Measurements from ENCODE around the gene ANTKMT. TPM values are rescaled to one million over a fixed set of nuclear protein-coding genes. Genes with fewer than 3 reads are reported as not detected.

The ANTKMT gene
- total and polyA plus RNA-seq, 2 of the 4 experiments (the other 2 are of a cell fraction): 7.3 to 16.2 TPM

GRCh38 chr16:727291-727977 lies 6.5 kb downstream of the ANTKMT start (continued):
- no peak for TF ChIP-seq FOS (IDR thresholded peaks at IDR 0.05; ENCODE audit: low read depth, low read length)
- no peak for TF ChIP-seq RAD21 (IDR thresholded peaks at IDR 0.05; ENCODE audit: low read length)

GRCh38 chr16:728131-728889 lies 7.4 kb downstream of the ANTKMT start:
- CTCF ChIA-PET: interaction anchor here (0.6 kb wide), 1 partner anchor 9 kb away, joined by 3 read pairs; no protein-coding TSS in a partner anchor
- TF ChIP-seq RAD21 (IDR thresholded peaks at IDR 0.05; ENCODE audit: low read length): no peak
- TF ChIP-seq ELK1 (IDR thresholded peaks at IDR 0.05; ENCODE audit: borderline replicate concordance, low read depth, low read length): no peak
- TF ChIP-seq POLR2A (IDR thresholded peaks at IDR 0.05; ENCODE audit: low read depth, low read length): peak; percentile 24; the same call in 1 of the 2 replicates
- peak; percentile 70; the same call in 1 of the 2 replicates for TF ChIP-seq MAZ (IDR thresholded peaks at IDR 0.05; ENCODE audit: borderline replicate concordance, low read depth, low read length)
- no peak for TF ChIP-seq MAFK (IDR thresholded peaks at IDR 0.05; ENCODE audit: low read depth, low read length)
- no peak for TF ChIP-seq CEBPB (IDR thresholded peaks at IDR 0.05; ENCODE audit: low read depth, low read length)
- TF ChIP-seq CTCF (conservative IDR thresholded peaks at IDR 0.05; ENCODE audit: low read depth, low read length): no peak
- TF ChIP-seq USF2 (IDR thresholded peaks at IDR 0.05; ENCODE audit: low read depth, low read length): 0 out of 2 replicates have a peak, but pooled peaks have one; percentile 18

More at GRCh38 chr16:728131-728889, 7.4 kb downstream of the ANTKMT start:
- H3K4me2 ChIP-seq (ENCODE audit: low read depth, low read length): peak overlapping the region; percentile 91
- H4K8ac ChIP-seq (ENCODE audit: low read depth in 2 of 2, low read length in 2 of 2): peak overlapping the region in 1 of 2 experiments; percentile 60; a peak in 1 of 4 replicates
- peaks cover 4% of the 10 kb centered on the region for H4K20me1 ChIP-seq (ENCODE audit: insufficient read depth, low read length)
- H3K18ac ChIP-seq (ENCODE audit: low read depth, low read length): no peak overlapping the region
- peak overlapping the region; percentile 73 for H3K4ac ChIP-seq (ENCODE audit: low read depth, low read length)
- POLR2A ChIA-PET (ENCODE audit: unreplicated experiment): interaction anchor here (0.6 kb wide), 1 partner anchor 201 kb away, joined by 9 read pairs; the partner anchor contains the start of gene CAPN15
- WGBS, 2 experiments (ENCODE audit: extremely low coverage in 2 of 2, insufficient read length in 1 of 2): 3% methylated on average over 24 of the region's 80 CpGs; no CpG with 5 or more reads in 1 of the 2 experiments
- no peak overlapping the region for H4K91ac ChIP-seq (ENCODE audit: insufficient read depth, low read depth, low read length)
- no peak overlapping the region for H3K56ac ChIP-seq (ENCODE audit: extremely low read depth, insufficient read depth, low read length)
- H3K9me3 ChIP-seq (ENCODE audit: control insufficient read depth, insufficient read depth, low read length): no peaks in the 10 kb centered on the region
- H2BK15ac ChIP-seq (ENCODE audit: low read depth, low read length): no peak overlapping the region
- peak overlapping the region; percentile 78; the same call in 1 of the 2 replicates for H2AK5ac ChIP-seq (ENCODE audit: low read depth, low read length)
- intact Hi-C loops (cut with micrococcal nuclease): loop anchor here (5.0 kb wide), 1 partner anchor 59 kb away; the partner anchor contains the start of genes CHTF18 and RPUSD1
- peak overlapping the region; percentile 62 for H3K4me3 ChIP-seq (ENCODE audit: insufficient read depth, low read depth, low read length)
- H2BK120ac ChIP-seq (ENCODE audit: low read depth, low read length): no peak overlapping the region
- H3K27me3 ChIP-seq (ENCODE audit: control insufficient read depth, insufficient read depth, low read length): no peaks in the 10 kb centered on the region
- ATAC-seq (ENCODE audit: low read depth): peak; percentile 69
- H3K9ac ChIP-seq (ENCODE audit: low read depth, low read length): peak overlapping the region; percentile 53; the same call in 1 of the 2 replicates
- H3K79me1 ChIP-seq (ENCODE audit: low read depth in 1 of 2, low read length in 2 of 2): peaks cover 0 to 5% of the 10 kb centered on the region in 2 experiments; a peak in 1 of 4 replicates
- no peak overlapping the region for H4K5ac ChIP-seq (ENCODE audit: low read depth, low read length)
- no peak overlapping the region for H2BK20ac ChIP-seq (ENCODE audit: low read depth, low read length)
- peak; percentile 78 for DNase-seq
- peak overlapping the region; percentile 90 for H2AFZ ChIP-seq (replicated peaks; ENCODE audit: low read length, poor library complexity)
- peaks cover 13% of the 10 kb centered on the region for H3K36me3 ChIP-seq (ENCODE audit: control insufficient read depth, insufficient read depth, low read length)
- dilution Hi-C loops (cut with HindIII; ENCODE audit: low sequenced_read_pairs, unreplicated experiment): no loop called here
- peak overlapping the region; percentile 11 for H2BK5ac ChIP-seq (ENCODE audit: low read depth, low read length, poor library complexity, severe bottlenecking)
- H2AK9ac ChIP-seq (replicated peaks; ENCODE audit: low read depth, low read length, poor library complexity): peak overlapping the region; percentile 93
- no peak overlapping the region for H3K23ac ChIP-seq (ENCODE audit: low read depth, low read length)
- no peak overlapping the region; the same call in 1 of the 2 replicates for H3K27ac ChIP-seq (ENCODE audit: insufficient read depth, low read length)
- peaks cover 6% of the 10 kb centered on the region for H3K4me1 ChIP-seq (ENCODE audit: control insufficient read depth, insufficient read depth, low read length)
- H3K9me1 ChIP-seq (ENCODE audit: insufficient read depth, low read length): peaks cover 2% of the 10 kb centered on the region; the same call in 1 of the 2 replicates
- no peak overlapping the region for H3K14ac ChIP-seq (replicated peaks; ENCODE audit: low read depth, low read length)
- no TSS peak for BruUV-seq (replicated peaks)
- in situ Hi-C loops (cut with MboI; ENCODE audit: low sequenced_read_pairs): no loop called here

Measured in IMR-90 (cell line).